ENCODE results near the gene ITGB3BP. TPM values are rescaled to one million over a fixed set of nuclear protein-coding genes. Genes with fewer than 3 reads are reported as not detected.

ITGB3BP gene
- total and polyA plus RNA-seq, 4 donors: 5.7 to 15.2 (median 7.5) TPM

- Histone ChIP-seq H3K27me3 (ENCODE audit: control insufficient read depth in 4 of 4, insufficient read depth in 4 of 4, low read length in 3 of 4) (no peaks in the 10 kb centered on the region), H3K4me3 (ENCODE audit: low read depth in 1 of 3, low read length in 3 of 3) (no peak overlapping the region), H3K27ac (ENCODE audit: low read depth in 1 of 2, low read length in 2 of 2) (no peak overlapping the region), H3K9ac (ENCODE audit: low read depth in 1 of 2, low read length in 2 of 2) (no peak overlapping the region), H3K9me3 (ENCODE audit: control insufficient read depth in 4 of 4, low read length in 3 of 4) (no peaks in the 10 kb centered on the region), H3K36me3 (ENCODE audit: control insufficient read depth in 4 of 4, insufficient read depth in 3 of 4, low read depth in 1 of 4, low read length in 3 of 4) (no peaks in the 10 kb centered on the region), H3K4me1 (ENCODE audit: control insufficient read depth in 4 of 4, insufficient read depth in 4 of 4, low read length in 3 of 4) (no peaks in the 10 kb centered on the region)
- 95% methylated on average over 13 of the region's 13 CpGs for WGBS
- no peak for DNase-seq (ENCODE audit: low spot score)
- TF ChIP-seq CTCF (IDR thresholded peaks at IDR 0.05; ENCODE audit: low read depth, low read length, missing input control) (no peak), NR2F2 (IDR thresholded peaks at IDR 0.05) (no peak), FOXA2 (IDR thresholded peaks at IDR 0.05) (no peak), TAF1 (conservative IDR thresholded peaks at IDR 0.05) (no peak), JUND (IDR thresholded peaks at IDR 0.05) (no peak), MAX (IDR thresholded peaks at IDR 0.05) (no peak), RAD21 (IDR thresholded peaks at IDR 0.05) (no peak), ATF3 (IDR thresholded peaks at IDR 0.05) (no peak), FOXA1 (IDR thresholded peaks at IDR 0.05) (no peak), SP1 (IDR thresholded peaks at IDR 0.05) (no peak), REST (IDR thresholded peaks at IDR 0.05) (no peak), YY1 (IDR thresholded peaks at IDR 0.05) (no peak), EGR1 (IDR thresholded peaks at IDR 0.05; ENCODE audit: low read depth in 2 of 2) (no peak), GABPA (IDR thresholded peaks at IDR 0.05 in 1 of 2, conservative IDR thresholded peaks at IDR 0.05 in 1 of 2) (no peak), ZBTB33 (IDR thresholded peaks at IDR 0.05) (no peak)
Observed at GRCh38 chr1:63548877-63549276, 25.9 kb upstream of the ITGB3BP start.

GRCh38 chr1:63548303-63548702 is 25.3 kb upstream of the ITGB3BP start:
- Histone ChIP-seq H3K27ac (ENCODE audit: low read depth in 1 of 2, low read length in 2 of 2) (no peak overlapping the region), H3K9ac (ENCODE audit: low read depth in 1 of 2, low read length in 2 of 2) (no peak overlapping the region), H3K9me3 (ENCODE audit: control insufficient read depth in 4 of 4, low read length in 3 of 4) (no peaks in the 10 kb centered on the region), H3K27me3 (ENCODE audit: control insufficient read depth in 4 of 4, insufficient read depth in 4 of 4, low read length in 3 of 4) (no peaks in the 10 kb centered on the region), H3K4me3 (ENCODE audit: low read depth in 1 of 3, low read length in 3 of 3) (no peak overlapping the region), H3K36me3 (ENCODE audit: control insufficient read depth in 4 of 4, insufficient read depth in 3 of 4, low read depth in 1 of 4, low read length in 3 of 4) (no peaks in the 10 kb centered on the region), H3K4me1 (ENCODE audit: control insufficient read depth in 4 of 4, insufficient read depth in 4 of 4, low read length in 3 of 4) (no peaks in the 10 kb centered on the region)
- DNase-seq (ENCODE audit: low spot score): no peak
- 90% methylated on average over 2 of the region's 2 CpGs for WGBS
- TF ChIP-seq GABPA (IDR thresholded peaks at IDR 0.05 in 1 of 2, conservative IDR thresholded peaks at IDR 0.05 in 1 of 2) (no peak), FOXA2 (IDR thresholded peaks at IDR 0.05) (no peak), EGR1 (IDR thresholded peaks at IDR 0.05; ENCODE audit: low read depth in 2 of 2) (no peak), JUND (IDR thresholded peaks at IDR 0.05) (no peak), YY1 (IDR thresholded peaks at IDR 0.05) (no peak), MAX (IDR thresholded peaks at IDR 0.05) (no peak), SP1 (IDR thresholded peaks at IDR 0.05) (no peak), ATF3 (IDR thresholded peaks at IDR 0.05) (no peak), ZBTB33 (IDR thresholded peaks at IDR 0.05) (no peak), HNF4A (conservative IDR thresholded peaks at IDR 0.05) (no peak), TAF1 (conservative IDR thresholded peaks at IDR 0.05) (no peak), RAD21 (IDR thresholded peaks at IDR 0.05) (no peak), CTCF (IDR thresholded peaks at IDR 0.05; ENCODE audit: low read depth, low read length, missing input control) (no peak)

Measured in liver (tissue), 9 donors.